Loucy (cell line): ENCODE data around the gene GALNT12.

Experiments
- EZH2phosphoT487 ChIP-seq: fragments of 200-600 bp; IDR thresholded peaks from 2 replicates; pipeline ENCODE4 v1.6.1; 2018; ENCODE audit warnings: antibody characterized with exemption, mild to moderate bottlenecking, moderate library complexity, borderline replicate concordance
- TF ChIP-seq, protein P1 (sequence below): fragments of 200-600 bp; sonication (generic); conservative IDR thresholded peaks from 2 replicates; pipeline ENCODE4 v1.5.1; 2014; ENCODE audit warnings: mild to moderate bottlenecking, antibody characterized with exemption, low read length

DNA sequence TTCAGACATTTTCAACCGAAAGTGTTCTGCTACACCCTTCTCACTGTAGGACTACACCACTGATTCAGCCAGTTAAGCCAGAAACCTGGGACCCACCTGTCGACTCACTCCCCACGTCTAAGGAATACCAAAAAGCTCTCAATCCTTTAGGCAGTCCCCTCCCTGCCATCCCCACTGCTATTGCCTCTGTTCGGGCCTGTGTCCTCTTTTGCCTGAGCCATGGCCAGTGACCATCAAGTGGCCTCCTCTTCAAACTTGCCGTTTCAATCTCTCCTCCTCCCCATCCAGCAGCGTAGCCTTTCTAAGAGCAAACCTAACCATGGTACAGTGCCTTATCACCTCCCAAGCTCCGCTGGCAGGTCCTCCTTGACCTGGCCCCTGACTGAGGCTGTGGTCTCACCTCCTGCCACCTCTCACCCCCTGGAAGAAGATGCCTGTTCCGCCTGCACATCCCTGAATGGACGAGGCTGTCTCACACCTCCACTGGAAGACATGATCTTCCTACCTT, 64.1 kb downstream of the GALNT12 start:
- TF ChIP-seq, protein P1, sequence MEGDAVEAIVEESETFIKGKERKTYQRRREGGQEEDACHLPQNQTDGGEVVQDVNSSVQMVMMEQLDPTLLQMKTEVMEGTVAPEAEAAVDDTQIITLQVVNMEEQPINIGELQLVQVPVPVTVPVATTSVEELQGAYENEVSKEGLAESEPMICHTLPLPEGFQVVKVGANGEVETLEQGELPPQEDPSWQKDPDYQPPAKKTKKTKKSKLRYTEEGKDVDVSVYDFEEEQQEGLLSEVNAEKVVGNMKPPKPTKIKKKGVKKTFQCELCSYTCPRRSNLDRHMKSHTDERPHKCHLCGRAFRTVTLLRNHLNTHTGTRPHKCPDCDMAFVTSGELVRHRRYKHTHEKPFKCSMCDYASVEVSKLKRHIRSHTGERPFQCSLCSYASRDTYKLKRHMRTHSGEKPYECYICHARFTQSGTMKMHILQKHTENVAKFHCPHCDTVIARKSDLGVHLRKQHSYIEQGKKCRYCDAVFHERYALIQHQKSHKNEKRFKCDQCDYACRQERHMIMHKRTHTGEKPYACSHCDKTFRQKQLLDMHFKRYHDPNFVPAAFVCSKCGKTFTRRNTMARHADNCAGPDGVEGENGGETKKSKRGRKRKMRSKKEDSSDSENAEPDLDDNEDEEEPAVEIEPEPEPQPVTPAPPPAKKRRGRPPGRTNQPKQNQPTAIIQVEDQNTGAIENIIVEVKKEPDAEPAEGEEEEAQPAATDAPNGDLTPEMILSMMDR: no peak
- no peak for TF ChIP-seq EZH2phosphoT487
